Activated CD4-positive, alpha-beta T cell treated with anti-CD3 and anti-CD28 coated beads, Interleukin-2, amount 50 U/mL, for 24 hours (primary cell): ENCODE measurements around the gene TCFL5.
"Not testable (repeated sequence)": the region's sequence is repeated elsewhere in the genome, so short reads cannot be mapped to it uniquely, and the experiment has no call there.

Experiments
- DNase-seq, 2 donors: peaks; one replicate each; pipeline ENCODE4 v3.0.0-alpha.2; 2020; ENCODE audit warnings: low read depth in 1 of 2, low spot score in 1 of 2

Gene TCFL5

GRCh38 chr20:62880147-62880934 is 18.7 kb upstream of the TCFL5 start:
- no peak for DNase-seq

- no peak for DNase-seq
Observed at GRCh38 chr20:62879275-62880146, 17.9 kb upstream of the TCFL5 start.

GRCh38 chr20:62878244-62879038 is 16.8 kb upstream of the TCFL5 start:
- DNase-seq: no peak

- DNase-seq: no peak
Observed at GRCh38 chr20:62876902-62877816, 15.5 kb upstream of the TCFL5 start.

GRCh38 chr20:62876501-62876901 is 14.9 kb upstream of the TCFL5 start:
- DNase-seq: no peak

GRCh38 chr20:62875419-62876361 is 14.1 kb upstream of the TCFL5 start:
- no peak for DNase-seq

- no peak for DNase-seq
Observed at GRCh38 chr20:62874964-62875344, 13.3 kb upstream of the TCFL5 start.

GRCh38 chr20:62873681-62874031 is 12.0 kb upstream of the TCFL5 start:
- not testable (repeated sequence) for DNase-seq

- no peak for DNase-seq
Observed at GRCh38 chr20:62873280-62873679, 11.7 kb upstream of the TCFL5 start.

GRCh38 chr20:62872862-62873261 is 11.2 kb upstream of the TCFL5 start:
- no peak for DNase-seq

- no peak for DNase-seq
Observed at GRCh38 chr20:62872184-62872847, 10.7 kb upstream of the TCFL5 start.

- no peak for DNase-seq
Observed at GRCh38 chr20:62864207-62864606, 2.6 kb upstream of the TCFL5 start.

GRCh38 chr20:62860924-62861691 is 514 bp downstream of the TCFL5 start:
- no peak for DNase-seq

- DNase-seq: no peak
Observed at GRCh38 chr20:62860391-62860923, 1.2 kb downstream of the TCFL5 start.

GRCh38 chr20:62859721-62860120 is 1.9 kb downstream of the TCFL5 start:
- DNase-seq: no peak

- DNase-seq: no peak
Observed at GRCh38 chr20:62858058-62858830, 3.4 kb downstream of the TCFL5 start.
